Neural crest cell (in vitro differentiated cells): Measurements from ENCODE around the gene NRL. TPM values are rescaled to one million over a fixed set of nuclear protein-coding genes. Genes with fewer than 3 reads are reported as not detected.

Experiments used
- DNase-seq: peaks from one replicate; pipeline ENCODE4 v3.0.0; 2021; ENCODE audit warnings: low read depth, mixed read lengths, low spot score
- H3K27ac Mint-ChIP-seq: one replicate; pipeline ENCODE4 v1.8.0; 2021; ENCODE audit warnings: mild to moderate bottlenecking, mixed read lengths; ENCODE audit not compliant: unreplicated experiment
- H3K27me3 Mint-ChIP-seq: 2 replicates; pipeline ENCODE4 v1.8.0; 2021; ENCODE audit warnings: low read depth, mild to moderate bottlenecking, mixed read lengths
- H3K36me3 Mint-ChIP-seq: 2 replicates; pipeline ENCODE4 v1.8.0; 2021; ENCODE audit warnings: low read depth, mild to moderate bottlenecking, mixed read lengths
- H3K4me1 Mint-ChIP-seq: 2 replicates; pipeline ENCODE4 v1.8.0; 2021; ENCODE audit warnings: mixed read lengths
- H3K4me3 Mint-ChIP-seq: one replicate; pipeline ENCODE4 v1.8.0; 2021; ENCODE audit warnings: mild to moderate bottlenecking, mixed read lengths
- H3K9me3 Mint-ChIP-seq: 2 replicates; pipeline ENCODE4 v1.8.0; 2021; ENCODE audit warnings: mixed read lengths
- total RNA-seq: library from RNA; stranded (reverse); gene quantifications from 2 replicates; pipeline ENCODE4 v1.2.1, GENCODE V29; 2021
- TF ChIP-seq, protein P1 (sequence below): fragments of 200-600 bp; sonication (generic); conservative IDR thresholded peaks from 2 replicates; pipeline ENCODE4 v1.5.0; 2021; ENCODE audit warnings: antibody characterized with exemption, mild to moderate bottlenecking

Gene NRL
- total RNA-seq, 1 donor from 2014 or later, result 1.2 TPM

- no peaks in the 10 kb centered on the region for H3K9me3 Mint-ChIP-seq
- H3K36me3 Mint-ChIP-seq, result peaks cover 5% of the 10 kb centered on the region
- H3K4me3 Mint-ChIP-seq, result peak overlapping the region; percentile 7
- H3K27ac Mint-ChIP-seq, result no peak overlapping the region
- no peak for DNase-seq
- H3K4me1 Mint-ChIP-seq, result peaks cover 5% of the 10 kb centered on the region
- TF ChIP-seq, protein P1, sequence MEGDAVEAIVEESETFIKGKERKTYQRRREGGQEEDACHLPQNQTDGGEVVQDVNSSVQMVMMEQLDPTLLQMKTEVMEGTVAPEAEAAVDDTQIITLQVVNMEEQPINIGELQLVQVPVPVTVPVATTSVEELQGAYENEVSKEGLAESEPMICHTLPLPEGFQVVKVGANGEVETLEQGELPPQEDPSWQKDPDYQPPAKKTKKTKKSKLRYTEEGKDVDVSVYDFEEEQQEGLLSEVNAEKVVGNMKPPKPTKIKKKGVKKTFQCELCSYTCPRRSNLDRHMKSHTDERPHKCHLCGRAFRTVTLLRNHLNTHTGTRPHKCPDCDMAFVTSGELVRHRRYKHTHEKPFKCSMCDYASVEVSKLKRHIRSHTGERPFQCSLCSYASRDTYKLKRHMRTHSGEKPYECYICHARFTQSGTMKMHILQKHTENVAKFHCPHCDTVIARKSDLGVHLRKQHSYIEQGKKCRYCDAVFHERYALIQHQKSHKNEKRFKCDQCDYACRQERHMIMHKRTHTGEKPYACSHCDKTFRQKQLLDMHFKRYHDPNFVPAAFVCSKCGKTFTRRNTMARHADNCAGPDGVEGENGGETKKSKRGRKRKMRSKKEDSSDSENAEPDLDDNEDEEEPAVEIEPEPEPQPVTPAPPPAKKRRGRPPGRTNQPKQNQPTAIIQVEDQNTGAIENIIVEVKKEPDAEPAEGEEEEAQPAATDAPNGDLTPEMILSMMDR, result no peak
- H3K27me3 Mint-ChIP-seq, result no peaks in the 10 kb centered on the region
These were observed 14.4 kb downstream of the NRL start for GRCh38 chr14:24100197-24100981.

GRCh38 chr14:24098927-24099813 is 15.6 kb downstream of the NRL start:
- Mint-ChIP-seq H3K9me3 (no peaks in the 10 kb centered on the region), H3K27me3 (no peaks in the 10 kb centered on the region), H3K4me3 (no peak overlapping the region), H3K27ac (no peak overlapping the region), H3K36me3 (peaks cover 3% of the 10 kb centered on the region), H3K4me1 (peaks cover 15% of the 10 kb centered on the region)
- TF ChIP-seq, protein P1, result no peak
- no peak for DNase-seq

DNA sequence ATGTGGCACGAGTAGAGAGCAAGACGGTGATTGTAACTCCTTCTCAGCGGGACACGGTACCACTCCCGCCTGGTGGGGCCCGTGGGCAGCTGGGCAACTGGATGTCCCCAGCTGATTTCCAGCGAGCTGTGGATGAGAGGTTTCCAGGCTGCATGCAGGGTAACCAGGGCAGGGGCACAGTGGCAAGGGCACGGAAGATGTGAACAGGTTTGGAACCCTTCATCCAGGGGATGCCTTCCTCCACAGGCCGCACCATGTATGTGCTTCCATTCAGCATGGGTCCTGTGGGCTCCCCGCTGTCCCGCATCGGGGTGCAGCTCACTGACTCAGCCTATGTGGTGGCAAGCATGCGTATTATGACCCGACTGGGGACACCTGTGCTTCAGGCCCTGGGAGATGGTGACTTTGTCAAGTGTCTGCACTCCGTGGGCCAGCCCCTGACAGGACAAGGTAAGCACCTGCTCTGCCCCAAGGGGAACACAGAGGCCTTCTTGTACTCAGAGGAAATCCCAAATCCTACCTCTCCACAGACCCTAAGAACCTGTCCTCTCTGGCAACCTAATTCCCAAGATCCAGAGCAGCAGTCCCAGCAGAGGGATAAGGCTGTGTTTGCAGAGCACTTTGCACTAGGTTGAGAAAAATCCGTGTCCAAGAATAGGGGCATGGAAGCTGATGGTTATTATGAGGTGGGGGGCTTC is 16.4 kb downstream of the NRL start:
- TF ChIP-seq, protein P1, result no peak
- Mint-ChIP-seq H3K4me1 (peaks cover 19% of the 10 kb centered on the region), H3K4me3 (no peak overlapping the region), H3K27me3 (no peaks in the 10 kb centered on the region), H3K27ac (no peak overlapping the region), H3K9me3 (no peaks in the 10 kb centered on the region), H3K36me3 (no peaks in the 10 kb centered on the region)
- no peak for DNase-seq

DNA sequence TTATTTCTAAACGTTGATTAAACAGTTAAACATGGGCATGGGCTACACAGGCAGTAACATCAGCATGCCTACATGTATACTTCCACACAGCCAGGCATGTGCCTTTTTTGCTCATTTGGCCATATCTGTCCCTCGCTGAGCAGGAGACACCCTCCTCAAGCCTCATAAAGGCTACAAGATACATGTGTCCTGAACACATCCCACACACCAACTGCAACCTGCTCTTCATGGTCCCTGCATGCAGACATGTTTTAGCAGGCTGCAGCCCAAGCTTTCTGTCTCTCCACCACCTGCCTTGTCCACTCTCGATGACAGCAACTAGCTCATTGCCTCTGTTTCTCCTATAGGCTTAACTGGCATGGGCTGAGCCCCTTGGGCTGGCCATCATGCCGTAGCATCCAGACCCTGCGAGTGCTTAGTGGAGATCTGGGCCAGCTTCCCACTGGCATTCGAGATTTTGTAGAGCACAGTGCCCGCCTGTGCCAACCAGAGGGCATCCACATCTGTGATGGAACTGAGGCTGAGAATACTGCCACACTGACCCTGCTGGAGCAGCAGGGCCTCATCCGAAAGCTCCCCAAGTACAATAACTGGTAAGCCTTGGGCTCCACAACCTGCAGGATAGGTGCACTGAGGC is 18.1 kb downstream of the NRL start:
- no peaks in the 10 kb centered on the region for H3K9me3 Mint-ChIP-seq
- TF ChIP-seq, protein P1, result no peak
- H3K4me3 Mint-ChIP-seq, result peak overlapping the region; percentile 71
- no peak overlapping the region for H3K27ac Mint-ChIP-seq
- no peaks in the 10 kb centered on the region for H3K27me3 Mint-ChIP-seq
- peaks cover 27% of the 10 kb centered on the region for H3K4me1 Mint-ChIP-seq
- no peaks in the 10 kb centered on the region for H3K36me3 Mint-ChIP-seq
- DNase-seq, result no peak
